Panc1 (cell line): ENCODE results near the gene BTNL3. TPM values are rescaled to one million over a fixed set of nuclear protein-coding genes. Genes with fewer than 3 reads are reported as not detected.

Source experiments
- ATAC-seq: fragments of 200-7000 bp; cut with Tn5 transposase; 2 replicates; pipeline ENCODE4 v1.9.1; 2020; ENCODE audit warnings: mild to moderate bottlenecking, moderate library complexity
- BruUV-seq: library from RNA; stranded (reverse); fragments of 400-500 nt; replicated peaks from 2 replicates; lab custom pipeline; 2021; lab: Mats Ljungman, UMichigan
- CTCF ChIA-PET: fragments of 300-600 bp; sonication (Branson Sonifier 250); formaldehyde crosslinking; loops from one replicate; lab custom pipeline; 2022; ENCODE audit warnings: antibody characterized with exemption; lab: Charles Lee
- POLR2A ChIA-PET: fragments of 300-600 bp; sonication (Branson Sonifier 250); formaldehyde crosslinking; loops from one replicate; lab custom pipeline; 2022; ENCODE audit warnings: antibody characterized with exemption; lab: Charles Lee
- DNase-seq: peaks from one replicate; pipeline ENCODE4 v3.0.0-alpha.2; 2010; ENCODE audit warnings: low read depth, low spot score
- H3K27ac ChIP-seq: 2 replicates; pipeline ENCODE4 v1.5.1; 2011; ENCODE audit warnings: mild to moderate bottlenecking, low read length, inconsistent platforms
- H3K27me3 ChIP-seq: fragments of 200-500 bp; sonication (Bioruptor generic); 2 replicates; pipeline ENCODE4 v1.6.0; 2014; ENCODE audit warnings: low read length, inconsistent platforms; ENCODE audit not compliant: control insufficient read depth, insufficient read depth
- H3K36me3 ChIP-seq: fragments of 200-500 bp; sonication (Bioruptor generic); 2 replicates; pipeline ENCODE4 v1.5.1; 2014; ENCODE audit warnings: inconsistent platforms, mild to moderate bottlenecking, low read length, moderate library complexity; ENCODE audit not compliant: control insufficient read depth, insufficient read depth
- H3K4me1 ChIP-seq: 2 replicates; pipeline ENCODE4 v1.5.1; 2011; ENCODE audit warnings: inconsistent platforms, mild to moderate bottlenecking, low read length, moderate library complexity; ENCODE audit not compliant: control insufficient read depth, insufficient read depth
- H3K4me3 ChIP-seq, 2 experiments: 2 replicates each; pipeline ENCODE4 v1.5.1; 2011 to 2012; ENCODE audit warnings: low read depth in 2 of 2, low read length in 2 of 2, mild to moderate bottlenecking in 2 of 2, inconsistent platforms in 1 of 2, moderate library complexity in 1 of 2
- H3K9me3 ChIP-seq: fragments of 200-500 bp; sonication (Bioruptor generic); 2 replicates; pipeline ENCODE4 v1.5.1; 2014; ENCODE audit warnings: low read depth, mild to moderate bottlenecking, inconsistent platforms, low read length, moderate library complexity; ENCODE audit not compliant: control insufficient read depth, insufficient read depth
- POLR2AphosphoS5 ChIP-seq: IDR thresholded peaks from 2 replicates; pipeline ENCODE4 v1.6.1; 2012; ENCODE audit warnings: mild to moderate bottlenecking, low read depth, low read length, moderate library complexity
- SIN3A ChIP-seq: IDR thresholded peaks from 2 replicates; pipeline ENCODE4 v1.6.1; 2012; ENCODE audit warnings: low read depth, mild to moderate bottlenecking, low read length, moderate library complexity, borderline replicate concordance; ENCODE audit not compliant: insufficient read depth
- TCF7L2 ChIP-seq: IDR thresholded peaks from 2 replicates; pipeline ENCODE4 v1.6.1; 2011; ENCODE audit warnings: mild to moderate bottlenecking, low read depth, low read length, inconsistent platforms
- in situ Hi-C: cut with HindIII; loops from 2 replicates; pipeline ENCODE4 v1.10.0; 2016; ENCODE audit warnings: low sequenced_read_pairs, low pct_unique_long_range_greater_than_20kb
- intact Hi-C: fragments of 100-400 bp; cut with micrococcal nuclease; formaldehyde crosslinking; loops from one replicate; pipeline ENCODE4 v1.10.0; 2022; ENCODE audit not compliant: unreplicated experiment
- total RNA-seq: library from RNA; stranded (reverse); gene quantifications from one replicate; pipeline ENCODE4 v1.2.1, GENCODE V29; 2021; ENCODE audit not compliant: unreplicated experiment
- TF ChIP-seq, protein P1 (sequence below): fragments of 450-650 bp; IDR thresholded peaks from 2 replicates; pipeline ENCODE4 v1.5.1; 2017; ENCODE audit warnings: mild to moderate bottlenecking
- TF ChIP-seq, protein P2 (sequence below), 2 experiments: IDR thresholded peaks; 2 replicates each; pipeline ENCODE4 v1.6.1; 2011 to 2012; ENCODE audit warnings: low read depth in 2 of 2, control low read depth in 1 of 2, low read length in 1 of 2, mild to moderate bottlenecking in 1 of 2, moderate library complexity in 1 of 2; ENCODE audit not compliant: insufficient read depth in 1 of 2

The BTNL3 gene
- total RNA-seq, 1 experiment from 2014 or later = not detected

DNA sequence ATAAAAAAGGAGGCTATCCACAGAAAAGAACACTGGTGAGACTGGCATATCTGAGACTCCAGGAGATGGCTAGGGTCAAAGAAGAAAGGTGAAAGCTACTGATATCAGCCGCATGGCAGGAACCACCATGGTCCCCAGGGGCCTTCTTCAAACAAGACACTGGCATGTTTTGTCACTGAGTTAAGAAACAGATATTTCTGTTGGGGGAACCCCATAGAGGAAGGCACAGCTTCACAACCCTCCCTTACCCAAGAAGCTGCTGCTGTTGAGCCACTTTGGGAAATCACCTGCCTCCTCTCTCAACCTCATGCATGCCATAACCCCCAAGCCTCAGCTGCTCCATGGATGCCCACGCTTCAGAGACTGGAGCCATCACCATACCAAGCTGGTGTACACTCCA, 13.3 kb upstream of the BTNL3 start:
- in situ Hi-C loops (no loop called here), intact Hi-C loops (no loop called here)
- no peaks in the 10 kb centered on the region for H3K36me3 ChIP-seq
- no peak overlapping the region for H3K27ac ChIP-seq
- POLR2A ChIA-PET = no interaction called here
- no peak overlapping the region for H3K4me3 ChIP-seq
- ATAC-seq (no peak), DNase-seq (no peak)
- BruUV-seq = no TSS peak
- TF ChIP-seq, protein P1, sequence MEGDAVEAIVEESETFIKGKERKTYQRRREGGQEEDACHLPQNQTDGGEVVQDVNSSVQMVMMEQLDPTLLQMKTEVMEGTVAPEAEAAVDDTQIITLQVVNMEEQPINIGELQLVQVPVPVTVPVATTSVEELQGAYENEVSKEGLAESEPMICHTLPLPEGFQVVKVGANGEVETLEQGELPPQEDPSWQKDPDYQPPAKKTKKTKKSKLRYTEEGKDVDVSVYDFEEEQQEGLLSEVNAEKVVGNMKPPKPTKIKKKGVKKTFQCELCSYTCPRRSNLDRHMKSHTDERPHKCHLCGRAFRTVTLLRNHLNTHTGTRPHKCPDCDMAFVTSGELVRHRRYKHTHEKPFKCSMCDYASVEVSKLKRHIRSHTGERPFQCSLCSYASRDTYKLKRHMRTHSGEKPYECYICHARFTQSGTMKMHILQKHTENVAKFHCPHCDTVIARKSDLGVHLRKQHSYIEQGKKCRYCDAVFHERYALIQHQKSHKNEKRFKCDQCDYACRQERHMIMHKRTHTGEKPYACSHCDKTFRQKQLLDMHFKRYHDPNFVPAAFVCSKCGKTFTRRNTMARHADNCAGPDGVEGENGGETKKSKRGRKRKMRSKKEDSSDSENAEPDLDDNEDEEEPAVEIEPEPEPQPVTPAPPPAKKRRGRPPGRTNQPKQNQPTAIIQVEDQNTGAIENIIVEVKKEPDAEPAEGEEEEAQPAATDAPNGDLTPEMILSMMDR = no peak
- TF ChIP-seq POLR2AphosphoS5 = no peak
- no peak for TF ChIP-seq SIN3A
- no peak for TF ChIP-seq TCF7L2
- CTCF ChIA-PET = no interaction called here
- H3K27me3 ChIP-seq = no peaks in the 10 kb centered on the region
- H3K9me3 ChIP-seq = no peaks in the 10 kb centered on the region
- H3K4me1 ChIP-seq = no peaks in the 10 kb centered on the region

DNA sequence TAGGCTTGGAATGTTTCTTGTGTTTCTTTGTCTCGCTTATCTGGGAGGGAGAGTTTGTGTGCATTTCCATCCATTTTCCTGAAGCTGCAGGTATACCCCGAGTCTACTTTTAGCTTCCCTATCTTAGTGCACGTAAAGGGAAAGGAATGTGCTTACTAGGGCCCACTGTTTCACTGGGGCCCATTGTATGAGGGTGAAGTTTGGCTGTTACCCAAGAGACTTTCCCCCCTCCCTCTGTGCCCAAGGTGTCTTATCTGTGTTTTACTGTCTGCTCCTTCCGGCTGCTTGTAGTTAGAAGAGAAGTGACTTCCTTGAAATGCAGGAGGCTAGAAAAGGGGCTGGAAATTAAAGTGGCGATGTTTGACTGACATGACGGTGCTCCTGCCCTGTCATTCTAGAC, 12.1 kb upstream of the BTNL3 start:
- no peak overlapping the region for H3K4me3 ChIP-seq
- TF ChIP-seq, protein P1 = no peak
- no peak for TF ChIP-seq SIN3A
- H3K9me3 ChIP-seq = no peaks in the 10 kb centered on the region
- H3K36me3 ChIP-seq = no peaks in the 10 kb centered on the region
- in situ Hi-C loops (no loop called here), intact Hi-C loops (no loop called here)
- no peaks in the 10 kb centered on the region for H3K4me1 ChIP-seq
- no peak for DNase-seq
- ChIA-PET POLR2A (no interaction called here), CTCF (no interaction called here)
- no peak for ATAC-seq
- BruUV-seq = no TSS peak
- no peak overlapping the region for H3K27ac ChIP-seq
- no peaks in the 10 kb centered on the region for H3K27me3 ChIP-seq

DNA sequence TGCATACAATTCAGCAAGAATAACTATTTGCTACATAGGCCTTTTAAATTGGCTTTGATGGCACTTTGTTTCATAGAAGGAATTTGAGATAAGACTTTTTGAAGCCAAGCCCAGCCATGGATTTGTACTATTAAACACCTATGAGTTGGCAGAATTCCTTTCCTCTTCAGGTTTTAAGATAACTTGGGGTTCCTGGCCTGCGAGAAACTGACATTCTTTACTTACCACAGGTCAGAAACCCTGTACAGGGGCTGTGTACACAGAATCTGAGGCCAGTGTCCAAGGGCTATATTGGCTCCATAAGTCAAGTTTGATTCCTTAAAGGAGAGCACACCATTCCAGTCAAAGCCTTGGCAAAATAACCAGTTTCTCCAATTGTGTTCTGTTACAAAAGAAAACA, 10.8 kb upstream of the BTNL3 start:
- POLR2A ChIA-PET = no interaction called here
- no TSS peak for BruUV-seq
- no peaks in the 10 kb centered on the region for H3K36me3 ChIP-seq
- CTCF ChIA-PET = no interaction called here
- H3K4me1 ChIP-seq = no peaks in the 10 kb centered on the region
- intact Hi-C loops = no loop called here
- in situ Hi-C loops = no loop called here
- no peaks in the 10 kb centered on the region for H3K27me3 ChIP-seq
- TF ChIP-seq, protein P1 = no peak
- no peak for TF ChIP-seq POLR2AphosphoS5
- TF ChIP-seq TCF7L2 = no peak
- no peak for TF ChIP-seq SIN3A
- TF ChIP-seq, protein P2, sequence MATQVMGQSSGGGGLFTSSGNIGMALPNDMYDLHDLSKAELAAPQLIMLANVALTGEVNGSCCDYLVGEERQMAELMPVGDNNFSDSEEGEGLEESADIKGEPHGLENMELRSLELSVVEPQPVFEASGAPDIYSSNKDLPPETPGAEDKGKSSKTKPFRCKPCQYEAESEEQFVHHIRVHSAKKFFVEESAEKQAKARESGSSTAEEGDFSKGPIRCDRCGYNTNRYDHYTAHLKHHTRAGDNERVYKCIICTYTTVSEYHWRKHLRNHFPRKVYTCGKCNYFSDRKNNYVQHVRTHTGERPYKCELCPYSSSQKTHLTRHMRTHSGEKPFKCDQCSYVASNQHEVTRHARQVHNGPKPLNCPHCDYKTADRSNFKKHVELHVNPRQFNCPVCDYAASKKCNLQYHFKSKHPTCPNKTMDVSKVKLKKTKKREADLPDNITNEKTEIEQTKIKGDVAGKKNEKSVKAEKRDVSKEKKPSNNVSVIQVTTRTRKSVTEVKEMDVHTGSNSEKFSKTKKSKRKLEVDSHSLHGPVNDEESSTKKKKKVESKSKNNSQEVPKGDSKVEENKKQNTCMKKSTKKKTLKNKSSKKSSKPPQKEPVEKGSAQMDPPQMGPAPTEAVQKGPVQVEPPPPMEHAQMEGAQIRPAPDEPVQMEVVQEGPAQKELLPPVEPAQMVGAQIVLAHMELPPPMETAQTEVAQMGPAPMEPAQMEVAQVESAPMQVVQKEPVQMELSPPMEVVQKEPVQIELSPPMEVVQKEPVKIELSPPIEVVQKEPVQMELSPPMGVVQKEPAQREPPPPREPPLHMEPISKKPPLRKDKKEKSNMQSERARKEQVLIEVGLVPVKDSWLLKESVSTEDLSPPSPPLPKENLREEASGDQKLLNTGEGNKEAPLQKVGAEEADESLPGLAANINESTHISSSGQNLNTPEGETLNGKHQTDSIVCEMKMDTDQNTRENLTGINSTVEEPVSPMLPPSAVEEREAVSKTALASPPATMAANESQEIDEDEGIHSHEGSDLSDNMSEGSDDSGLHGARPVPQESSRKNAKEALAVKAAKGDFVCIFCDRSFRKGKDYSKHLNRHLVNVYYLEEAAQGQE (IDR thresholded peaks at IDR 0.05; ENCODE audit: insufficient read depth in 1 of 2, low read depth in 2 of 2, low read length in 1 of 2) = no peak
- no peak overlapping the region for H3K4me3 ChIP-seq
- ATAC-seq (no peak), DNase-seq (no peak)
- no peak overlapping the region for H3K27ac ChIP-seq
- H3K9me3 ChIP-seq = no peaks in the 10 kb centered on the region
